ENCODE measurements around the gene CNNM4.

CNNM4 gene

GRCh38 chr2:96771796-96772618 is 11.3 kb downstream of the CNNM4 start:
- no peak for ATAC-seq
- TF ChIP-seq RARB (CRISPR knock-in tag; IDR thresholded peaks at IDR 0.05) (no peak), OSR1 (CRISPR knock-in tag; IDR thresholded peaks at IDR 0.05) (no peak), TCF4 (CRISPR knock-in tag; IDR thresholded peaks at IDR 0.05; ENCODE audit: borderline replicate concordance) (no peak), PATZ1 (CRISPR knock-in tag; IDR thresholded peaks at IDR 0.05; ENCODE audit: borderline replicate concordance) (no peak), TOX (CRISPR knock-in tag; IDR thresholded peaks at IDR 0.05; ENCODE audit: borderline replicate concordance) (no peak), ZNF565 (CRISPR knock-in tag; conservative IDR thresholded peaks at IDR 0.05; ENCODE audit: low read depth) (no peak), ZNF70 (CRISPR knock-in tag; IDR thresholded peaks at IDR 0.05) (no peak), SNAI2 (CRISPR knock-in tag; IDR thresholded peaks at IDR 0.05) (no peak), POU6F1 (CRISPR knock-in tag; IDR thresholded peaks at IDR 0.05; ENCODE audit: borderline replicate concordance, low read depth) (no peak), ISL1 (CRISPR knock-in tag; IDR thresholded peaks at IDR 0.05) (no peak), PPARA (CRISPR knock-in tag; IDR thresholded peaks at IDR 0.05; ENCODE audit: borderline replicate concordance) (no peak), CREB5 (CRISPR knock-in tag; IDR thresholded peaks at IDR 0.05; ENCODE audit: low read depth) (no peak), ESRRG (CRISPR knock-in tag; IDR thresholded peaks at IDR 0.05) (no peak), ZFP3 (CRISPR knock-in tag; IDR thresholded peaks at IDR 0.05) (no peak), ARNTL (CRISPR knock-in tag; IDR thresholded peaks at IDR 0.05; ENCODE audit: borderline replicate concordance, low read depth) (no peak), CSDC2 (CRISPR knock-in tag; IDR thresholded peaks at IDR 0.05) (no peak)

- ATAC-seq = no peak
- TF ChIP-seq ISL1 (CRISPR knock-in tag; IDR thresholded peaks at IDR 0.05) (no peak), TCF4 (CRISPR knock-in tag; IDR thresholded peaks at IDR 0.05; ENCODE audit: borderline replicate concordance) (no peak), PPARA (CRISPR knock-in tag; IDR thresholded peaks at IDR 0.05; ENCODE audit: borderline replicate concordance) (no peak), RARB (CRISPR knock-in tag; IDR thresholded peaks at IDR 0.05) (no peak), ZNF565 (CRISPR knock-in tag; conservative IDR thresholded peaks at IDR 0.05; ENCODE audit: low read depth) (no peak), TSHZ2 (CRISPR knock-in tag; IDR thresholded peaks at IDR 0.05) (no peak)
These were observed 12.4 kb downstream of the CNNM4 start for GRCh38 chr2:96772903-96773671.

GRCh38 chr2:96773922-96774321 is 13.2 kb downstream of the CNNM4 start:
- TF ChIP-seq ZNF8 (CRISPR knock-in tag; IDR thresholded peaks at IDR 0.05) (no peak), ZC3H10 (CRISPR knock-in tag; IDR thresholded peaks at IDR 0.05) (no peak), PPARA (CRISPR knock-in tag; IDR thresholded peaks at IDR 0.05; ENCODE audit: borderline replicate concordance) (no peak), OSR1 (CRISPR knock-in tag; IDR thresholded peaks at IDR 0.05) (no peak), PATZ1 (CRISPR knock-in tag; IDR thresholded peaks at IDR 0.05; ENCODE audit: borderline replicate concordance) (no peak), CREB5 (CRISPR knock-in tag; IDR thresholded peaks at IDR 0.05; ENCODE audit: low read depth) (no peak), ZNF70 (CRISPR knock-in tag; IDR thresholded peaks at IDR 0.05) (no peak), ZFP30 (CRISPR knock-in tag; IDR thresholded peaks at IDR 0.05) (no peak), SNAI2 (CRISPR knock-in tag; IDR thresholded peaks at IDR 0.05) (no peak), TOX (CRISPR knock-in tag; IDR thresholded peaks at IDR 0.05; ENCODE audit: borderline replicate concordance) (no peak), ESRRG (CRISPR knock-in tag; IDR thresholded peaks at IDR 0.05) (no peak), ZFP3 (CRISPR knock-in tag; IDR thresholded peaks at IDR 0.05) (no peak)
- no peak for ATAC-seq

Measured in SK-N-SH treated with all-trans-retinoic acid at 6 μM for 48 hours (cell line).